Esophagus squamous epithelium (tissue), 4 donors: ENCODE results near the gene KIF22.

Experiments
- CTCF ChIP-seq, 6 experiments: fragments of 450-650 bp in 4 of 6; fragments of 200-600 bp in 2 of 6; sonication (generic) in 2 of 6; IDR thresholded peaks; one replicate each; pipeline ENCODE4 v1.5.1; 2016 to 2019; ENCODE audit warnings: antibody characterized with exemption in 6 of 6, mild to moderate bottlenecking in 4 of 6, moderate library complexity in 4 of 6
- POLR2A ChIP-seq, 4 donors: fragments of 450-650 bp; IDR thresholded peaks; one replicate each; pipeline ENCODE4 v1.6.1; 2017; ENCODE audit warnings: antibody characterized with exemption in 4 of 4, mild to moderate bottlenecking in 4 of 4, moderate library complexity in 3 of 4

- TF ChIP-seq CTCF (IDR thresholded peaks at IDR 0.05) (no peak), POLR2A (IDR thresholded peaks at IDR 0.05) (no peak)
These were observed 59.0 kb downstream of the KIF22 start for GRCh38 chr16:29849505-29849904.
